Endometrium (tissue), 2 donors: ENCODE data around the gene ZNF189.

ENCODE experiments used
- FAIRE-seq: peaks from 2 replicates; lab custom pipeline; 2012; peaks lifted over from hg19 to GRCh38; lab: Jason Lieb, UNC
- donor health status: control.
- donor health status: control.

The ZNF189 gene

GRCh38 chr9:101453776-101454570, 55.3 kb downstream of the ZNF189 start:
- no peak for FAIRE-seq

- no peak for FAIRE-seq
Observed at GRCh38 chr9:101455656-101456240, 57.1 kb downstream of the ZNF189 start.

- FAIRE-seq, result no peak
Observed at GRCh38 chr9:101457003-101457402, 58.4 kb downstream of the ZNF189 start.

GRCh38 chr9:101458963-101459631, 60.4 kb downstream of the ZNF189 start:
- peak; percentile 61 for FAIRE-seq
